Activated T-helper 9 cell treated with anti-CD3 and anti-CD28 coated beads, Interleukin-2, amount 50 U/mL, for 16 hours (primary cell): ENCODE measurements around the gene WNT7B.

Source experiments
- DNase-seq: peaks from one replicate; pipeline ENCODE4 v3.0.0-alpha.2; 2020; ENCODE audit warnings: low read depth

The WNT7B gene

DNA sequence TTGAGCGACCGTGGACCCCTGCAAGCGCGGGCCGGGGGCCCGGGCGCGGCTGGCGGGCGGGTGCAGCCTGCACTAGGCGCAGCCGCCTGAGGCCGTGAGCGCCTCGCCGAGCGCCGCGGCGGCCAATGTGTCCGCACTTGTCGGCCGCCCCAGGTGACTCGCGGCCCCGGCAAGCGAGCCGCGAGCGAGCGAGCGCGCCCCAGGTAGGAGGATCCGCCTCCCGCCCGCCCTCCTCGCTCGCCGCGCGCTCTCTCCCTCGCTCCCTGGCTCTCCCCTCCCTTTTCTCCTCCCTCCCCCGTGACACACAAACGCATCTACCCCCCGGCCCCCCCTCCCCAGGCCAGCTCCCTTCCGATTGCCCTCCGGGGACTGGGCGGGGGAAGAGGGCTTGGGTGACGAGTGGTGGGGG, at the start of gene WNT7B:
TSS of gene WNT7B (minus strand) at position 160 of the 409 bp plus-strand sequence. CDS start 408 bp downstream, outside the sequence.
- no peak for DNase-seq

DNA sequence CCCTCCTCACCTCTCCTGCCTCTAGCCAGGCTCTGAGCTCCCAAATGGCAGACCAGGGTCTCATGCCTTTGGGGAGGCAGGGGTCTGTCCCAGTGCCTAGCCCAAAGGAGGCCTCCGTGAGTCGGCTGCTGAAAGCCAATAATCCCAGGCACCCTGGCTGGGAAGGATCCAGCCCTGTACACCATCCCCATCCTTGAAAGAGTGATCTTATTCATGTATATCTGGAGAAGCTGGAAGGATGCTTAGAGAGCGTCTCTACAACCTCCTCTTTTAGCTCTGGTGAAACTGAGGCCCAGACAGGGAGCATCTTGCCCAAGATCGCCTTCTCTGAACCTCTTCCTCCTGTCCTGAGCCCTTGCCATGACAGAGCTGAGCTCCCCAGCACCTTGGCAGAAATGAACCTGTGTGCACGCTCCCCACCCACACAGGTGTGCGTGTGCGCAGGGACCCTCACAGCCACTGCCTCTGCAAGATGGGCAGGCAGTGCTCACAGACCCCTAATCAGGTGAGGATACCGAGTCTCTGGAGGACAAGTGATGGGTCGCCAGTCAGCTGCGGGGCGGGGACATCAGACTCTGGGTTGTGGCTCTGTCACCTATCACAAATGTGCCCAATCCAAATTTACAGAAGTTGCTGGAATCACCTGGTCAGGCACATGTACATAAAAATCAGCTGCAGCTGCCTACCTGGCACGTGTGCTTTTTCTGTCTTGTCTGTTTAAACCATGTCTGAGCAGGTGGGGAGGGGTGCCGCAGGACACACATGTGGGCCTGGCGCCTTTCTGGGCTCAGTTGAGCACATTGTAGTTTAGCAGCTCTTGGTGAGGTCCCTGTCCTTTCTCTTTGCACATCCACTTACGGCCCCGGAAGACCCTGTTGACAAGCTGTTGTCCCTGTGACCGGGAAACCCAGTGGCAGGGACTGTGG, 49.3 kb upstream of the WNT7B start:
- no peak for DNase-seq

DNA sequence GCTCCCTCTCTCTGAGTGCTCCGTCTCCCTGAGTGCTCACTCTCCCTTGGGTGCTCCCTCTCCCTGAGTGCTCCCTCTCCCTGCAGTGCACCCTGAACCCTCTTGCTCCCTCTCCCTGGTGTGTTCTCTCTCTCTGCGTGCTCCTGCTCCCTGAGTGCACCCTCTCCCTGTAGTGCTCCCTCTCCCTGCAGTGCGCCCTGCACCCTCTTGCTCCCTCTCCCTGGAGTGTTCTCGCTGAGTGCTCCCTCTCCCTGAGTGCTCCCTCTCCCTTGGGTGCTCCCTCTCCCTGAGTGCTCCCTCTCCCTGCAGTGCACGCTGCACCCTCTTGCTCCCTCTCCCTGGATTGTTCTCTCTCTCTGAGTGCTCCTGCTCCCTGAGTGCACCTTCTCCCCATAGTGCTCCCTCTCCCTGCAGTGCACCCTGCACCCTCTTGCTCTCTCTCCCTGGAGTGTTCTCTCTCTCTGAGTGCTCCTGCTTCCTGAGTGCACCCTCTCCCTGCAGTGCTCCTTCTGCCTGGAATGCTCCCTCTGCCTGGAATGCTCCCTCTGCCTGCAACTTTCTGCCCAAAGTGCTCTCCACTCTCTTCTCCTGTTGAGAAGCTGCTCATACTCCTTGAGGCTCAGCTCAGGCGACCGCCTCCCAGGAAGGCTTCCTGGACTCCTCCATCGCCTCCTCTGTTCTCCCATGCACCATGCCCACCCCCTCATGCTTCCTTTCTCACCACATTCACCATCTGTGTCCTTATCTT, 48.4 kb upstream of the WNT7B start:
- no peak for DNase-seq

DNA sequence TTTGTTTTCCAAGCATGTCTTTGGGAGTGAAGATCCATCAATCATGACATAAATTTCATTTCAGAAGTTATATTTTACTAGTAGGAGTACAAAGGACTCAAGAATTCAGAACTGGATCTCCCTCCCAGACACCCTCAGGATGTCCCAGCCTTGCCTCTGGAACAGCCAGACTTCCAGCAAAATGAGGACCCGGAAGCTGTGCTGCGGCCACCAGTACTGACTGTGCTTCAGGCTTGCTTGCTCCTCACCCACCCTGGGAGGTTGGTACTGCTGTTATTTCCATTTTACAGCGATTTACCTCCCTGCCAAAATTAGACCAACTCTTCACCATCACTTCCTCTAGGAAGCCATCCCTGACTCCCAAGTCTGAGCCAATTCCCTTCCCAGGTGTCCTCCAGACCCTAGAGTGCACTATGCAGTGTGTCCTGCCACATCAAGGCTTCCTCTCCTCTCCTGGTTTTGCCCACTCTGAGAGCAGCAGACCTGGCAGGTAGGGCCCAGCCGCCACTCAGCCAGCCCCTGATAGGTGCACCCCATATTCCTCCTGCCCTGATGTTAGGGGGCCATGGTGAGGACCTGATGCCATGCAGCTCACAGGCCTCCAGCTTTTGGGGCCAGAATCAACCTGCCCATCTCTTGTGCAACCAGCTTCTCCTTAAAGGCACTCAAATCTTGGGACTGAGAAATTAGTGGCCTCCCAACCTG, 47.3 kb upstream of the WNT7B start:
- no peak for DNase-seq

DNA sequence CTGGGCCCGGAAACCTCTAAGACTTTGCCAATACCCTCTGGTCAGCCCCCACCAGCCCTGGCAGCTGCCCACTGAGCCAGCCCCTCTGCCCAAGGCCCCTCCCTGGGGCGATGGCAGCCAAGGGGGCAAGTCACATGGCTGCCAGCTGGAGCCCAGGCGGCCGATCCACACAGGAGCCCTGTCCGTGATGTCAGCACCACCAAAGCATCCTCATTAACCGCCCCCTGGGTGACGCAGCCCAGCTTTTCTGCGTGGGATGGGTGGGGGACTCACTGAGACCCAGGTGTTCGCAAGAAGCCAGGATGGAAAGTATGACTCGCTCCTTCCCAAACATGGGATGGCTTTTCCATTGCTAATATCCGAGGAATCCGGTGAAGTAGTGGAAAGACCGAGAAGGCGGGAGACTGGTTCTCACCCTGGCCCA, 46.6 kb upstream of the WNT7B start:
- no peak for DNase-seq

DNA sequence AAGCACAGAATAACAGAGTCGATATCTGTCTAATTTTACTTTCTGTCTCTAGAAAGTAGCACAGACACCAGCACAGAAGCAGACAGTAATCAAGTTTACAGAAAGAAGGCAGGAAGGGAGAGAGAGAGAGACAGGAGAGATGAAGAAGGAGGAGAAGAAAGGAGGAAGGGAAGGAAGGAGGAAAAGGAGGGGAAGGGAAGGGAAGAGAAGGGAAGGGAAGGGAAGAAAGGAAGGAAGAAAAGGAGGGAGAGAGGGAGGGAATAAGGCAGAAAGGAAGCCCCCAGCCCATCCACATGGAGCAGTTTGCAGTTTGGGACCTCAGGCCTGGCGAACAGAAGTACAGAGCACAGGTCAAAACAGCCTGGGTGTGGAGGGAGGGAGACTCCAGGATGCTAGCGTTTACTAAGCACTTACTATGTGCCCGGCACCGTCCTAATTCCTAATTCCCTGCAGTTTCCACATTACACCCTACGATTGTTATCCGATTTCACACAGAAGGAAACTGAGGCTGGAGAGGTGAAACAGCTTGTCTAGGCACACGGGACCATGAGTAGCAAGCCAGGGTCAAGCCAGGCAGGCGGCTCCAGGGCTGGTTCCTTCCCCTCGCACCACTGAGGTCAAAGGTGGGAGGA, 46.0 kb upstream of the WNT7B start:
- DNase-seq: no peak

DNA sequence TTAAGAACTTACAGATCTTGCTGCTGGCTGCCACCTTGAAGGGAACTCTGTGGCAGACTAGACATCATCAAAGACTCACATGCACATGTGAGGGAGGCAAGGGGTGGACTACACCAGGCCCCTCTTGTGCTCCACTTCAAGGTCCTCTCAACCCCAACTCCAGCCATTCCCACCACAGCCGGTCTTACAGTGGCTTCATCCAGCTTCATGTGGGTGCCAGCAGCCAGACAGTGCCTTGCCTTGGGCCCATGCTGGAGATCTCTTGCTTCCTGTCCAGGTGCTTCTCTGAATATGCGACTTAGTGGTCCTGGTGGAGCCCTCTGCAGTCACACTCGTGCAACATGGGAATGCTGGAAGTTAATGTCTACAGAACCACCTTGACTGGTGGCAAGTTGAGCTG, 44.6 kb upstream of the WNT7B start:
- no peak for DNase-seq

DNA sequence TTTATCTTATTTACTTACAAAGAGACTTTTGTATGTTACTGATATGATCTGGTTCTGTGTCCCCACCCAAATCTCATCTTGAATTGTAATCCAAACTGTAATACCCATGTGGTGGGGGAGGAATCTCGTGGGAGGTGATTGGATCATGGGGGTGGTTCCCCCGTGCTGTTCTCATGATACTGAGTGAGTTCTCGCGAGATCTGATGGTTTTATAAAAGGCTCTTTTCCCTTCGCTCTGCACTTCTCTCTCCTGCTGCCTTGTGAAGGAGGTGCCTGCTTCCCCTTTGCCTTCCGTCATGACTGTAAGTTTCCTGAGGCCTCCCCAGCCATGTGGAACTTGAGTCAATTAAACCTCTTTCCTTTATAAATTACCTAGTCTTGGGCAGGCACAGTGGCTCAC, 42.4 kb upstream of the WNT7B start:
- no peak for DNase-seq

DNA sequence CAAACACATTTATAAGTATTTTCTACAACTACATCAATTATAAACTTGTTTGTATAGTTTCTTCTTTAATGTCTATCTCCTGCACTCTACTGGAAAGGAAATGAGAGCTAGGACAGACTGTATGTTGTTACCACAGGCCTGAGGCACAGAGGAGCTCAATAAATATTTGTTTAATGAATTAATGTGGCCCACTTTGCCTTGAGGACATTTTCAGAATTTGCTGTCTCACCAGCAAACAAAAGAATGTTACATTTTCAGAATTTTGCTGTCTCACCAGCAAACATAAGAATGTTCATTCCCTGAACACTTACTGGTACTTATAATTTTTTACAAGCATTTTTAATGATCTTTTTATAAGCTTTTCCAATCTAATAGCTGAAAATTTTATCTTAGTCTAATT, 41.9 kb upstream of the WNT7B start:
- DNase-seq: no peak

DNA sequence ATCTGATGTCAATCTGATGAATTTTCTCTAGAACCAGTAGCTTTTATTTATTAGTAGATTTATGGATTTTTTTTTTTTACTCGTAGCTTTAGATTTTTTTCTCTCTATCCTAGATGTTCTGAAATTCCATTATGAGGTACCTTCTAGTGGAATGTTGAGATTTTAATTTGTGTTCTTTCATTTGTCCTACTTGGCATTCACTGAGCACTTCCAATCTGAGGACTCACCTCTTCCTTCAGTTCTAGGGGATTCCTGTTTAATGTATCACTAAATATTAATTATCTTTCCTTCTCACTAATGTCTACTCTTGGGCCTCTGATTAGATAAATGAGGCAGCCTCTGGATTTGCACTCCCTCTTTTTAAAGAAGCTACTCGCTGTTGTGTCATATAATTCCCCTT, 40.2 kb upstream of the WNT7B start:
- no peak for DNase-seq

DNA sequence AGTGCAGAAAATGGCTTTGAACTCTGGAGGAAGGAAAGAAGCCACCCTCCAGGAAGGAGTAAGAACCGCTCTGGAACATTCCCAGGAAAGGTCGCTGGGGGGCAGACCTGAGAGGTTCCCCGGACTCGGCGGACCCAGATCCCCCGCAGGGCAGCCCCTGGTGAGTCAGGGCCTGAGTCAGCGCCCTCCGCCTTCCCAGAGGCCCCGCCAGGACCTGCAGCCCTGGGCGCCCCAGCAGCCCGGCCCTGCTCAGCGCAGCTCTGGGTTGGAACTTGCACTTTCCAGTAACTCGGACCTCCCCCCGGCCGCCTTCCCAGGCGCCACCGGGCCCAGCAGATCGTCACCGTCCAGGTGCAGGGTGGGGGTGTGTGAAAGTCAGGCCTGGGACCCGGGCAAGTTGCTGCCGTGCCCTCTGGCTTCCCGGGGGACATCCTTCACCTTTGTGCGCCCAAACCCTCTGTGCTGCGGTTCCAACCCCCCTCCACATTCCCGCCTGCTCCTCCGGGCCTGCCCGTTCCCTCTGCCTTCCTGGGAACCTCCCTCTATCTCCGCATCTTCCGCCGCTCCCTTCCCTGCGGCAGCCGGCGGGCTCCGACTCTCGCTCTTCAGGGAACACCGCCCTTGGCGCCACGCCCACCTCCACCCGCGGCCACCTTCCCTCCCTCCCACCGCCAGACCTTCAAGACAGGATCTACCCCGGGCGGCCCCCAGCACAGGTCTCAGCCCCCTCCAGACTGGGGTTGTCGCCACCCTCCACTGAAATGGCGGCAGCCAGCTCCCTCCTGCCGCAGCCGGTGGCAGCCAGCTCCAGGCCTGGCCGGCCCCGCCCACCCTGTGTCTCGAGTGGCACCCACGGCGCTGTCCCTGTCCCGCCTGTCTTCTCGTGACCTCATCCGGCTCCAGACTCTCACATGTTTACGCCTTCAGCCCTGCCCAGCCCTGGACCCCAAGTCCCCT, 36.8 kb upstream of the WNT7B start:
- peak; percentile 84 for DNase-seq

DNA sequence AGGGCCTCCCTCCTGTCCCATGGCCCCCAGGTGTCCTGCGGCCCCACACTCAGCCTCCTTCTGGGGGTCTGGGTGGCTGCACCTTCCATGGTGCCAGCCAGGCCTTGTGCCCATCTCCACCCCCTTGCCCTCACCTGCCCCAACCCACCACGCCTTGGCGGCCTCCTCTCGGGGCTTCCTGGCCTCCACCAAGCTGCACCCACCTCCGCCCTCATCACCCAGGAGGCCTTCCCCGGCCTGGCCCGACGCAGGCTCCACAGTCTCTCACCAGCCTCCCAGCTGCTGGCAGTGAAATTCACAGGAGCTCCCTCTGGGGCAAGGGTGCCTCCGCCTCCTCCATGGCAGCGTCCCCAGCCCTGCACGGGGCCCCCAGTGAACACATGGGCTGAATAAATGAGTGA, 35.9 kb upstream of the WNT7B start:
- no peak for DNase-seq

DNA sequence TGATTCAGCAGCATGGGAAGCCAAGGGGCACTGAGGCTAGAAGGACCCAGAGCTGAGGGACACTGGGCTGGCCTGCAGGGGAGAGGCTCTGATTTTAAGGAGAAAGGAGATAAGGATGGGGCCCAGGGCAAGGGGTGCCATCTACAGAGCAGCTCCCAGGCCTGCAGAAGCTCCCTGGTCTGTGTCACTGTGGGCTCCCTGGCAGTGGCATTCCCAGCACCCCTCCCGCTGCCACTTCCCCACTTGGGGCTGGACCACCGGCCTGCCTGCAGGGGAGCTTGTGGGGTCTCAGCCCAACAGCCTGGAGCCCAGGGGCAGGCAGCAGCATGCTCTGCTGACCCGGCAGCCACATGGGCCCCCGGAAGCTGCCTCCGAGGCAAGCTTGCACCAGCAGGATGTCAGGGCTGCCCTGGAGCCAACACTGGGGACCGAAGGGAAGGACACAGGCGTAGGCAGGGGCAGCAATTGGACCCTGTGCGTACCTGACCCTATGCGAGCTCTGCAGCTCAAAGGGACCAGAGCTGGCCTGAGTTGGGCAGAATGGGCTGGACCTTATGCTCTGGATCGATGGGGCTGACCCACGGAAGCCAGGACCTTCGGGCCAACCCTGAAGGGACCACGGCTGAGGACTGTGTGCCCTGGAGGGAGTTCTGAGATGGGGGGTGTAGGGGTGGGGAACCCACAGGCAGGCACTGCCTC, 35.4 kb upstream of the WNT7B start:
- DNase-seq: no peak

DNA sequence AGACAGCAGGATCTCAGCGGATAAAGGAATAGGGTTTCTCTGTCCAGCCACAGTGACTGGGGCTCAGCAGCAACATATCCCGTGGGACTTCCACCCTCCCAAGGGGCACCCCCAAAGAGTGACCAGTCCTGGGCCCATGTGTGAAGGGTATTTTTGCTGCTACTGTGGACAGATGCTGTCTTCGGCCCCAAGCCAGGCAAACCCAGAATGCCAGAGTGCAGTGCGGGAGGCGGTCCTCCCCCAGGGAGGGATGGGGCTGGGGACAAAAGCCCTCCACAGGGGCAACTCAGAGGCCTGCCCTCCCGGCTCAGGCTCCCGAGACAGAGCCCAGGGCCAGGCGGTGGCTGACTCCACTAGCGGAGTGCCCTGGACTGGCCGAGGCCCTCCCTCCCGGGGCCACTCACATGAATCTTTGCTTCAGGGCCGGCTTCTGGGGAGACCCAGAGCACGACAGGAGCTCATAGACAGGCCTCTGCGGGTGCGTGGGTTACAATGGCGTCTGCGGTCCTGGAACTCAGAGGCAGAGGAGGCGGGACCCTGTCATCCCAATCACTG, 34.7 kb upstream of the WNT7B start:
- no peak for DNase-seq

DNA sequence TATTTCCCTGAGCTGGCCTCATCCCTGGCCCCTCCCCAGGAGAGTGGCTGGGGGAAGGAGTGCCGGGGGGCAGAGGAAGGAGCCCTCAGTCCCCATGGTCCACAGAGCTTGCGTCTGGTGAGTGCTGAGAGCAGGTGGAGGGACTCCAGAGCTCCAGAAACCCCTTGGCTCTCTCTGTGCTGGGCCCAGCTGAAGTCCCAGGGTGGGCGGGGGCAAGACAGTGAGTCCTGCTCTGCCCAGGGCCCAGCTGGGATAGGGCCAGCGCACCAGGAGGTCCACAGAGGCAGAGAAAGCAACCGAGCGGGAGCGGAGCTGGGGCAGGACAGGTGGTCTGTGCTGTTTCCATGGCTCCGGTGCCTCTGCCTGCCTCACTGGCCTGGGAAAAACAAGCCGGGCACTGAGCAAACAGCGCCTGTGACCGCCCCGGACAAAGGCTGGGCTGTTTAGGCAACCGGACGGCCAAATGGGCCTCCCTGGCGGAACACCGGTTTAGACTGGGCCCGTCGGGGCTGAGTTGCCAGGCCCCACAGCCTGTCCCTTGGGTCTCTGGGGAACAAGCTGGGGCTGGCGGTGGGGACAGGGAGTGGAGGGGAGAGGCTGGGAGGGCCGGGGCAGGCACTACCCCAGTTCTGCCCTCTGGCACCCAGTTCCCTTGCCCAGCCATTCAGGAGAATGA, 34.1 kb upstream of the WNT7B start:
- no peak for DNase-seq

DNA sequence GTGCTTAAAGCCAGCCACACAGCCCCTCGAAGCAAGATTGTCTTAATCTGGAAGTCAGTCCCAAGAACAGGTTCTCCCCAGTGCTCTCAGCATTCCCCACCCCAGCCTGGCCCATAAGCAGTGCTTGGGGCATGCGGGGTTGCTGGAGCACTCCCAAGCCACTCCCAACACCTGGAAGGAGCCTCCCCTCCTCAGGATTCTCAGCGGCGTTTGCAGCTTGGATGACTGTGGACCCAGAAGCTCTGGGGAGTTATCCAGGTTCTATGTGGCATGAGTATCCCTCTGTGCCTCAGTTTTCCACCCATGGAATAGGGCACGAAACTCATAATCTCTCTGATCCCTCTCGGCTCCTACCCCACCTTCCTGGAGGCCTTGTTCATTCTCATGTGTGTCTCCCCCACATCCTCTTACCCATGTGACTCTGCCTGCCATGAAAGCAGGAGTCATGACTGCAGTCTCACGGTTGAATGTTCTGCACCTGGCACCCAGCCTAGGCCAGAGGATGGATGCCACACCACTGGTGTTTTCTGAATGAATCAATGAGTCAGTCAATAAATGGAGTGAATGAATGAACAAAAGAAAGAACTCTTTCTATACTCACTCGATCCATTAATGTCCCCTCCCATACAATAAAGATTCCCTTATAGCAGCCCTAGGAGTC, 33.4 kb upstream of the WNT7B start:
- DNase-seq: no peak

DNA sequence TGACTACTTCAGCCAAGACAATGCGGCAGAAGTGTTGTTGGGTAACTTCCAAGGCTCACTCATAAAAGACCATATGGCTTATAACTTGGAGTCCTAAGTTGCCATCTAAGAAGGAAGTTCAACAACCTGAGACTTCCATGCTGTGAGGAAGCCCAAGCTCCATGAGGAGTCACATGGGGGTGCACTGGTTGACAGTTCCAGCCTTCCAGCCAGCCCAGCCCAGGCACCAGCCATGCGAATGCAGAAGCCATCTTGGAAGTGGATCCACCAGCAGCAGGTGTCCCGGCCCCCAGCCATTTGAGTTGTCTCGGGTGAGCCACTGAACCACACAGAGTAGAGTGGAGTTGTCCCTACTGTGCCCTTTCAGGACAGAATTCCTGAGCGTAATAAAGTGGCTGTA, 32.8 kb upstream of the WNT7B start:
- no peak for DNase-seq

DNA sequence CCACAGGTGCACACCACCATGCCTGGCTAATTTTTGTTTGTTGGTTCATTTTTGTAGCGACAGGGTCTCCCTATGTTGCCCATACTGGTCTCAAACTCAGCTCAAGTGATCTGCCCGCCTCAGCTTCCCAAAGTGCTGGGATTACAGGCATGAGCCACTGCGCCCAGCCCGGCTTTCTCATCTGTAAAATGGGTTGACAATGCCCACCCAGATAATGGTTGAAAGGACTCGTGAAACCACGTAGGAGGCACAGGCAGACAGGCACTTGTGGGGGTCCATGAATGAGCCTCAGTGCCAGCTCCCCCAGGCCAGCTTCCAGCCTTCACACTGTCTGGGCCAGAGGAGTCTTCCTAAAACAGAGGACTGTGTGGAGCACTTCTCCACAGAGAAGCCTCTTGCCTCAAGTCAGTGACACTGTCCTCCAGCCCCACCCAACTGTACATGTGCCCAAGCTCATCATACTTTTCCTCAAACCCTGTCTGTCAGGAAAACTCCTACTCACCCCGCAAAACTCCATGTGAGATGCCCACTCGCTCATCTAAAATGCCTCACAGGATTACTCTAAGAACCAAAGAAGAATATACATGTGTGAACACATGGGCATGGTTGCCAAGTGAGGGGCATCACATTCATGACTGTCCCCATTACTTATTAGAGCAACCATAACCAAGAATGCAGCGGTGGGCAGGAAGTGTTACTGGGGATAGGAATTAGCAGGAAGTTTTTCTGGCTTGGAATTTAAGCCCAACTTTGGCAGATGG, 32.1 kb upstream of the WNT7B start:
- no peak for DNase-seq
